HEK293 (cell line): Measurements from ENCODE around the gene LMCD1.

Experiments
- CTCF ChIP-seq: fragments of 450-650 bp; formaldehyde crosslinking; IDR thresholded peaks from 2 replicates; pipeline ENCODE4 v1.5.1; 2016; ENCODE audit warnings: missing biosample characterization, missing genetic modification characterization
- KLF9 ChIP-seq: fragments of 450-650 bp; formaldehyde crosslinking; IDR thresholded peaks from 2 replicates; pipeline ENCODE4 v1.5.1; 2016; ENCODE audit warnings: missing biosample characterization, missing genetic modification characterization, low read depth
- PBX3 ChIP-seq: sonication (generic); formaldehyde crosslinking; IDR thresholded peaks from 2 replicates; pipeline ENCODE4 v1.8.1; 2022; ENCODE audit warnings: mild to moderate bottlenecking, moderate library complexity, missing genetic modification reagents
- SETDB1 ChIP-seq: IDR thresholded peaks from one replicate; pipeline ENCODE4 v1.6.1; 2017; ENCODE audit warnings: mild to moderate bottlenecking, low read length, moderate library complexity, mixed read lengths; ENCODE audit not compliant: insufficient read length
- SP2 ChIP-seq: fragments of 450-650 bp; formaldehyde crosslinking; IDR thresholded peaks from 2 replicates; pipeline ENCODE4 v1.5.1; 2016; ENCODE audit warnings: missing biosample characterization, missing genetic modification characterization
- YY1 ChIP-seq: fragments of 450-650 bp; formaldehyde crosslinking; IDR thresholded peaks from 2 replicates; pipeline ENCODE4 v1.5.1; 2018; ENCODE audit warnings: missing biosample characterization, missing genetic modification characterization
- ZBTB21 ChIP-seq: fragments of 450-650 bp; formaldehyde crosslinking; IDR thresholded peaks from 2 replicates; pipeline ENCODE4 v1.5.1; 2017; ENCODE audit warnings: missing biosample characterization, missing genetic modification characterization
- ZBTB7A ChIP-seq: fragments of 450-650 bp; formaldehyde crosslinking; IDR thresholded peaks from 2 replicates; pipeline ENCODE4 v1.5.1; 2016; ENCODE audit warnings: low read depth, missing biosample characterization, missing genetic modification characterization
- ZNF121 ChIP-seq: fragments of 450-650 bp; formaldehyde crosslinking; IDR thresholded peaks from 2 replicates; pipeline ENCODE4 v1.5.1; 2016; ENCODE audit warnings: missing biosample characterization, missing genetic modification characterization
- ZNF274 ChIP-seq, 2 experiments: fragments of 200-500 bp in 1 of 2; fragments of 450-650 bp in 1 of 2; sonication (Bioruptor generic) in 1 of 2; formaldehyde crosslinking in 1 of 2; IDR thresholded peaks; 2 replicates each; pipeline versions ENCODE4 v1.5.1 to v1.6.1; 2014 to 2016; ENCODE audit warnings: borderline replicate concordance in 1 of 2, inconsistent platforms in 1 of 2, low read length in 1 of 2, missing biosample characterization in 1 of 2, missing genetic modification characterization in 1 of 2
- ZNF501 ChIP-seq: fragments of 450-650 bp; formaldehyde crosslinking; IDR thresholded peaks from 2 replicates; pipeline ENCODE4 v1.5.1; 2016; ENCODE audit warnings: missing biosample characterization, missing genetic modification characterization
- ZNF660 ChIP-seq: fragments of 450-650 bp; IDR thresholded peaks from 2 replicates; pipeline ENCODE4 v1.5.1; 2018; ENCODE audit warnings: missing biosample characterization, mild to moderate bottlenecking, missing genetic modification characterization
- TF ChIP-seq, protein P1 (sequence below): fragments of 450-650 bp; formaldehyde crosslinking; IDR thresholded peaks from 2 replicates; pipeline ENCODE4 v1.5.1; 2016; ENCODE audit warnings: missing biosample characterization, missing genetic modification characterization

DNA sequence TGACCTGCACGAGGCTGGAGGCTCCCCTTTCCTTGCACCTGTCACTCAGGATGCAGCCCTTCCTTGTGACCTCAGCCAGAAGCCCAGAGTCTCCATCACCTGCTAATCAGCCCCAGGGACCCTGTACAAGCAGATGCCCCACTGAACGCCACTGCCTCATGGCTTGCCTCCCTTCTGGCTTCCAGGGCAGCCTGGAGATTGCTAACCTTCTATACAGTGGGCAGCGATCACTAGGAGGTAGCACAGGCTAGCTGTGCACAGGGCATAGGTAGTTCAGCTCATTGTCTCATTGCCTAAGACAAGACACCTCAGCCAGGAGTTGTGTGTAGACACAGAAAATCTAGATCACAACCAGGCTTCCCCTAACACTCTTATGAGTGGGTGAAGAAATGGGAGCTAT, 93.6 kb downstream of the LMCD1 start:
- TF ChIP-seq, protein P1, sequence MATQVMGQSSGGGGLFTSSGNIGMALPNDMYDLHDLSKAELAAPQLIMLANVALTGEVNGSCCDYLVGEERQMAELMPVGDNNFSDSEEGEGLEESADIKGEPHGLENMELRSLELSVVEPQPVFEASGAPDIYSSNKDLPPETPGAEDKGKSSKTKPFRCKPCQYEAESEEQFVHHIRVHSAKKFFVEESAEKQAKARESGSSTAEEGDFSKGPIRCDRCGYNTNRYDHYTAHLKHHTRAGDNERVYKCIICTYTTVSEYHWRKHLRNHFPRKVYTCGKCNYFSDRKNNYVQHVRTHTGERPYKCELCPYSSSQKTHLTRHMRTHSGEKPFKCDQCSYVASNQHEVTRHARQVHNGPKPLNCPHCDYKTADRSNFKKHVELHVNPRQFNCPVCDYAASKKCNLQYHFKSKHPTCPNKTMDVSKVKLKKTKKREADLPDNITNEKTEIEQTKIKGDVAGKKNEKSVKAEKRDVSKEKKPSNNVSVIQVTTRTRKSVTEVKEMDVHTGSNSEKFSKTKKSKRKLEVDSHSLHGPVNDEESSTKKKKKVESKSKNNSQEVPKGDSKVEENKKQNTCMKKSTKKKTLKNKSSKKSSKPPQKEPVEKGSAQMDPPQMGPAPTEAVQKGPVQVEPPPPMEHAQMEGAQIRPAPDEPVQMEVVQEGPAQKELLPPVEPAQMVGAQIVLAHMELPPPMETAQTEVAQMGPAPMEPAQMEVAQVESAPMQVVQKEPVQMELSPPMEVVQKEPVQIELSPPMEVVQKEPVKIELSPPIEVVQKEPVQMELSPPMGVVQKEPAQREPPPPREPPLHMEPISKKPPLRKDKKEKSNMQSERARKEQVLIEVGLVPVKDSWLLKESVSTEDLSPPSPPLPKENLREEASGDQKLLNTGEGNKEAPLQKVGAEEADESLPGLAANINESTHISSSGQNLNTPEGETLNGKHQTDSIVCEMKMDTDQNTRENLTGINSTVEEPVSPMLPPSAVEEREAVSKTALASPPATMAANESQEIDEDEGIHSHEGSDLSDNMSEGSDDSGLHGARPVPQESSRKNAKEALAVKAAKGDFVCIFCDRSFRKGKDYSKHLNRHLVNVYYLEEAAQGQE (tag by site-specific recombination) = no peak
- TF ChIP-seq CTCF = no peak
- TF ChIP-seq KLF9 = no peak
- TF ChIP-seq ZNF274 (IDR thresholded peaks at IDR 0.05; ENCODE audit: low read length) = no peak
- TF ChIP-seq ZNF274 (tag by site-specific recombination; IDR thresholded peaks at IDR 0.05; ENCODE audit: borderline replicate concordance) = no peak
- TF ChIP-seq ZNF660 = no peak
- TF ChIP-seq ZBTB7A = no peak
- no peak for TF ChIP-seq ZBTB21 (tag by site-specific recombination)
- no peak for TF ChIP-seq ZNF501 (tag by site-specific recombination)
- no peak for TF ChIP-seq ZNF121
- TF ChIP-seq SETDB1 = no peak
- no peak for TF ChIP-seq YY1 (tag by site-specific recombination)
- no peak for TF ChIP-seq SP2 (tag by site-specific recombination)
- no peak for TF ChIP-seq PBX3 (CRISPR knock-in tag)
